Activated naive CD4-positive, alpha-beta T cell (primary cell): ENCODE data around the gene DUSP8.
"Not testable (repeated sequence)": the region's sequence is repeated elsewhere in the genome, so short reads cannot be mapped to it uniquely, and the experiment has no call there.

Experiments used
- DNase-seq, 4 experiments: peaks; one replicate each; lab custom pipeline; 2025; lab: John Stamatoyannopoulos, UW

DUSP8 gene

DNA sequence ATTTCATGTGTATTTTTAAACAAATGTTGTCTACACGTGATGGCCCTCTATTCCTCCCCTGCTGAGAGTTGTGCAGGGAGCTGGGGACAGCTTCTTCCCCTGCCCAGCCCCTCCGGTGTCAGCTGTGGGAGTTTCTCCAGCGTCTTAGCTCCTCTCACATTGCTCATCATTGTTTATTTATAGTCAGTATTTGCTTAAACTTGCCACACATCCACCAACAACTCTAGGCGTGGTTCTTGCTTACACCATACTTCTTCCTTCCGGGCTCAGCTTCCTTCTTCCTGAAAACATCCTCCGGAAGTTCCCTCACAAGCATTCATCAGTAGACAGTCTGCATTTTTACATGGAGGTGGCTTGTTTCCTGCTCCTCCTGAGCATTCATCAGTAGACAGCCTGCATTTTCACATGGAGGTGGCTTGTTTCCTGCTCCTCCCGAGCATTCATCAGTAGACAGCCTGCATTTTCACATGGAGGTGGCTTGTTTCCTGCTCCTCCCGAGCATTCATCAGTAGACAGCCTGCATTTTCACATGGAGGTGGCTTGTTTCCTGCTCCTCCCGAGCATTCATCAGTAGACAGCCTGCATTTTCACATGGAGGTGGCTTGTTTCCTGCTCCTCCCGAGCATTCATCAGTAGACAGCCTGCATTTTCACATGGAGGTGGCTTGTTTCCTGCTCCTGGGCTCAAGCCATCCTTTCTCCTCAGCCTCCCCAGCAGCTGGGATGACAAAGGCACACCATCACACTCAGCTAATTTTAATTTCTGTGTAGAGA, 17.3 kb upstream of the DUSP8 start:
- DNase-seq, result not testable (repeated sequence)

DNA sequence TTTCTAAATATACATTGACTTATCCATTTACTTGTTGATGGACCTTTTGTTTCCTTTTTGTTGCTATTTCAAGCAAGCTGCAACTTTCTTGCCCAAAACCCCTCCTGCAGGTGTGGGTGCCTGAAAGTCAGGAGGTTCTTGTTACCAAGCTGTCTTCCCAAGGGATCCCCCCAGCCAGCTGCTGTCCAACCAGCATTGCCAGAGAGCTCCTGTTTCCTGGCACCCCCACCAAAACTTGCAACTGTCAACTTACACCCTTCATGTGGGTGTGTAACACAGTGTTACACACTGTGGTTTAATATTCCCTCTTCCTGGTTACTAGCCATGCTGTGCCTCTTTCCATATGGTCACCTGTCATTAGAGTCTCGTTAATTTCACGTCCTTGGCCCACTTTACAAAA, 14.6 kb upstream of the DUSP8 start:
- no peak for DNase-seq

DNA sequence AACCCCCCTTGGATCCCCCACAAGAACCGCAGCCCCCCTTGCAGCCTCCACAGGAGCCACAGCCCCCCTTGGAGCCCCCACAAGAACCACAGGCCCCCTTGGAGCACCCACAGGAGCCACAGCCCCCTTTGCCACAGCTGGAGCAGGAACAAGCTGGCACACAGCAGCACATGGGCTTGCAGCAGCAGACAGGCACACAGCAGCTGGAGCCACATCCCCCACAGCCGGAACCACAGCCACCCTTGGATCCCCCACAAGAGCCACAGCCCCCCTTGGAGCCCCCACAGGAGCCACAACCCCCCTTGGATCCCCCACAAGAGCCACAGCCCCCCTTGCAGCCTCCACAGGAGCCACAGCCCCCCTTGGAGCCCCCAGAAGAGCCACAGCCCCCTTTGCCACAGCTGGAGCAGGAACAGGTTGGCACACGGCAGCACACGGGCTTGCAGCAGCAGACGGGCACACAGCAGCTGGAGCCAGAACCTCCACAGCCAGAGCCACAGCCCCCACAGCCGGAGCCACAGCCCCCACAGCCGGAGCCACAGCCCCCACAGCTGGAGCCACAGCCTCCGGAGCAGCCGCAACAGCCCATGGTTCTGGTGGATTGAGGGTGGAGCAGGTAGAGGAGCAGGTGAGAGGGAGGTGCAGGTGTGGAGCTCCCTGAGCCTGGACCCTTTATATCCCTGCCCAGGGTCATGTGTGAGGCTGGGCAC, 12.7 kb upstream of the DUSP8 start, which contains the start of gene KRTAP5-1:
Gene KRTAP5-1 (minus strand): TSS at position 623 of the 710 bp plus-strand sequence. CDS start 34 bp downstream, at position 589.
- not testable (repeated sequence) for DNase-seq

DNA sequence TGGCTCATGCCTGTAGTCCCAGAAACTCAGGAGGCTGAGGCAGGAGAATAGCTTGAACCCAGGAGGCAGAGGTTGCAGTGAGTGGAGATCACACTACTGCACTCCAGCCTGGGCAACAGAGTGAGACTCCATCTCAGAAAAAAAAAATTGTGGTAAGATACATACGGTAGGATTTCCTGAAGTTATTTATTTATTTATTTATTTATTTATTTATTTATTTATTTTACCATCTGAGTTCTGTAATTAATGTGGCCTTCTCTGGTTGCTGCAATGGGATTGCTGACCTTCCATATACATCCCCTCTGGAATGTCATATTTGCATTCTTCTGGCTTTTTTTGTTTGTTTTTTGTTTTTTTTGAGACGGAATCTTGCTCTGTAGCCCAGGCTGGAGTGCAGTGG, 10.8 kb upstream of the DUSP8 start:
- not testable (repeated sequence) for DNase-seq

- no peak for DNase-seq
Observed at GRCh38 chr11:1581976-1582375, 9.9 kb upstream of the DUSP8 start.

- no peak for DNase-seq
Observed at GRCh38 chr11:1576825-1577224, 4.8 kb upstream of the DUSP8 start.

DNA sequence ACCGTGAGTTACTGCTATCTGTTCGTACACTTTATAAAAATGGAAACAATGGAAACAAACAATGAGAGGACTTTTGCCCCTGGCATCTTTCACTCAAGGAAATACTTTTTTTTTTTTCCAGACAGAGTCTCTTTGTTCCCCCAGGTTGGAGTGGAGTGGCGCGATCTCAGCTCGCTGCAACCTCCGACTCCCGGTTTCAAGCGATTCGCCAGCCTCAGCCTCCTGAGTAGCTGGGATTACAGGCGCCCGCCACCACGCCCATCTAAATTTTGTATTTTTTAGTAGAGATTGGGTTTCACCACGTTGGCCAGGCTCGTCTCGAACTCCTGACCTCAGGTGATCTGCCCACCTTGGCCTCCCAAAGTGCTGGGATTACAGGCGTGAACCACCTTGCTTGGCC, 3.7 kb upstream of the DUSP8 start:
- not testable (repeated sequence) for DNase-seq

DNA sequence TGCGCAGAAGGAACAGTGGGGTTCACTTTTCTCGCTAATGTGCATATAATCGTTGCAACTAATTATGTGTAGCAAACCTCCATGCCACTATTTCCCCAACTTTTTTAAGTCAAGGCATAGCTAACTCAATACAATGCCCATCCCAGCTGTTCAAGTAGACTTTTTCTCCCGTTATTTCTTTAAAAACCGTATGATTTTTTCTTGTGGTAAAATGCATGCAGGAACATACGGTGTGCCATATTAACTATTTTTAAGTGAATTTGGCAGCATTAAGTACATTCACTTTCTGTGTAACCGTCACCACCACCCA, 2.8 kb upstream of the DUSP8 start:
- no peak for DNase-seq

GRCh38 chr11:1574238-1574932, 2.3 kb upstream of the DUSP8 start:
- DNase-seq, result peak in 2 of 4 experiments; percentile 36 to 58

- no peak for DNase-seq
Observed at GRCh38 chr11:1573903-1574237, 1.8 kb upstream of the DUSP8 start.

DNA sequence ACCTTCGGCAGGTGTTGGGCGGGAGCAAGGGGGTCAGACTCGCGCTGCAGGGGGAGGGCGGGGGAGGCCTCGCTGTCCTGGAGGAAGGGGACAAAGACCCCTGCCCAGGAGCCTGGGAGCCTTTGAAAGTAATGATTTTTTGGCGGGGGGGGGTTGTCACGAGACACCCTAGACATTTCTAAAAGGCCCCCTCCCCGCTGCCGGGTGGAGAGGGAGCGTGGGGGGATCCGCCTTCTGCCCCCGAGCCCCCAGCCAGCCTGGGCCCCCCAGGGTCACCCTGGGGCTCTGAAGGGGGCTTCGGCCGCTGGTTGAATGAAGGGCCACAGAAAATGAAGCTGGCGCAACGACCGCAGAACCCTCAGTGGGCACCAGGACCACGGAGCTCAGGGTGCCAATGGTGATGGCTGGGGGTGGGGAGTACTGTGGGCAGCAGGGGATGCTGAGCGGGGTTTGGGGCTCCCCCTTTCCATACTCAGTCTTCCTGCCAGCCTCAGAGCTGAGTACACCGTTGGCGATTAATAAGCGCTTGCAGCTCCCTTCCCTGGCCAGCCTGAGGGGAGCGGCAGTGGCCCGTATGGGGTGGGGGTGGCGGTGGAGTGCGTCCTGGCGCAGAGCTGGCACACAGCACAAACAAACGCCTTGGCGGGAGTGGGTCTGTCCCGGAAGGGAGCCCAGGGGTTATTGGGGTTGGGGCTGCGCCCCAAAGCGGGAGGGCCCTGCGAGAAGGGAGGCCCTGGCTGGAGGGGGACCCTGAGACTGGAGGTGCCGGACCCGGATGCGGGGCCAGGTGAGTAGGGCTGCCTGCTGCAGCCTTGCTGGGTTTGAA, 1.2 kb upstream of the DUSP8 start:
- no peak for DNase-seq

DNA sequence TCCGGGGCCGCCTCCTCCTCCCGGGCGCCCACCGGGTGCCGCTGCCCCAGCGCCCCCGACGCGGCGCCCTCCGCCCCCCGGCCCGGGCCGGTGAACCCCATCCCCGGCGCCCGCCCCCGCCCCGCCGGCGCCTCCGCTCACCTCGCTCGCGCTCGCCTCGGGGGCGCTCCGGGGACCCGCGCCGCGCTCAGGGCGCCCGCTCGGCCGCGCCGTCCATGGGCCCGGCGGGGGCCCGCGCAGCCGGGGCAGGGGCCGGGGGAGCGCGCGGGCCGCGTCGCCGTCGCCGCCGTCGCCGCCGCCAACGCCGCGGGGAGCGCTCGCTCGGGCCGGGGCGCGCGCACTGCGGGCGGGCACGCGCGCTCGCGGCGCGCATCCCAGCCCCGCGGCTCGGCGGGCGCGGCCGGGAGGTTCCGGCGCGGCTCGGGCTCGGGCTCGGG, 293 bp downstream of the DUSP8 start:
- DNase-seq, result no peak

DNA sequence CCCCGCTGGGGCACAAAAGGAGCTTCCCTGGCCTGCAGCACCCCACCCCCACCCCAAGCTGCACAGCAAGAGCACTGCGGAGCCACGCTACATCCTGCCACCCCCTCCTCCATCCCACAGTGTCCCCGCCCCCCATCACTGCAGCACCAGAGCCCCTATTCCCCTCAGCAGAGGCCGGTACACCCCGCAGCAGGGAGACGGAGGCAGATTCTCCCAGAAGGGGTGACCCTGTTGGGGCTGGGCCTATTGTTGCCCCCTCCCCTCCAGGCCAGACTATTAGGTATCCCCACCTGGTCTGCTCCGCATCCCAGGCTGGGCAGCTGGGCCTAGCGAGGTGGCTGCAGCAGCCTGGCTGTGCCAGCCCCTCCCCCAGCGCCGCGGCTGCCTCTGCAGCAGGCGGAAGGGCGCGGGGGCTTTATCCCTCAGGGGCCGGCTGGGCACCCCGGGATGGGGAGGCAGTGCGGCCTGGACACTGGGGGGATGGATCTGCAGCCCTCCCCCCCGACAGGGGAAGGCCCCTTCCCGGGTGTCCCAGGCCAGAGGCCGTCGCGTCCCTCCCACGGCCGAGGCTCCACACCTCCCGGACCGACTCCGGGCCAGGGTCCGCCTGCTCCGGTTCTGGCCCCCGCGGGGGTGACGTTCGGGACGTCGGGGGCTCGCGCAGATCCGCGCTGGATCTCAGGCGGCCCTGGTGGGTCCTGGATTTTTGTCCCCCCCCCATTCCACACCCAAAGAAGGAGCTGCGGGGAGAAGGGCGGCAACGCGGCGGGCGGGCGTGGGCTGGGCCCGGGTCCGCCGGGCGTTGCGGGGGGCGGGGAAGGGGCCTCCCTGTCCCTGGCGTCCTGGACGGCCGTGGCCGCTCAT, 943 bp downstream of the DUSP8 start:
- DNase-seq, result peak in 1 of 4 experiments; percentile 49

DNA sequence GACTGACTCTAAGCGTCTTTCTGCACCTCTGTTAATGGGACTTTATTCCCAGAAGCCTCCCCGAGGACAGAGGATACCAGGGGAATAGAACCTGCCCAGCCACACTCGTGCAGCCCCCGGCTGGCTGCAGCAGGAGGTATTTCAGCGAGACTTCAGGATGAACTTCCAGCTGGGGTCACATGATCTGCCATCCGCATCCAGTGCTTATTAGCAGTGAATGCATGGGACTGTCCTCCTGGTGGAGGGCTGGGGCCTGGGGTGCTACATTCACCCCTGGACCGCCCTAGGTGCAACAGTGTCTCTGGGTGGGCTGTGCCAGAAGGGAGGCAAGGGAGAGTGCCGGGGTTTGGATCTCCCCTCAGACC, 1.6 kb downstream of the DUSP8 start:
- no peak for DNase-seq

DNA sequence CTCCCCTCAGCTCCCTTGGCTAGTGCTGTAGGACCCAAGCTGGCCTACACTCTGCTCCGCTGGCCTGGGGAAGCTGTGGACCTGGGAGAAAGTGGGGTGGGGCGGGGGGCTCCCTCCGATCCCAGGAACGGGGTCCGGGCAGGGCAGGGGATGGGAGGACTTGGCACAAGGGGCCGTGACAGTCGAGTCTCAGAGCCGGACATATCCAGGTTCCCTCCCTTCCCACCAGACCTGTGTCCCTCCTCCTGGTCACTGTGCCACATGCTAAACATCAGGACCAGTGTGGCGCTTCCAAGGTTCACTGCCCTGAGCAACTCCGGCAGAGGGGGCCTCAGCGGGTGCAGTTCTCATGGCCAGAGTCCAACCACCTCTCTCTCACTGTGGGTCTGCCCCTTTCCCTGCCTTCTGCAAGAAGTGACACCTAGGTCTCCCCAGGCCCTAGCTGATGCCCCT, 2.0 kb downstream of the DUSP8 start:
- DNase-seq, result no peak

GRCh38 chr11:1569251-1569780, 2.8 kb downstream of the DUSP8 start:
- DNase-seq, result no peak

GRCh38 chr11:1568441-1568911, 3.6 kb downstream of the DUSP8 start:
- DNase-seq, result no peak

DNA sequence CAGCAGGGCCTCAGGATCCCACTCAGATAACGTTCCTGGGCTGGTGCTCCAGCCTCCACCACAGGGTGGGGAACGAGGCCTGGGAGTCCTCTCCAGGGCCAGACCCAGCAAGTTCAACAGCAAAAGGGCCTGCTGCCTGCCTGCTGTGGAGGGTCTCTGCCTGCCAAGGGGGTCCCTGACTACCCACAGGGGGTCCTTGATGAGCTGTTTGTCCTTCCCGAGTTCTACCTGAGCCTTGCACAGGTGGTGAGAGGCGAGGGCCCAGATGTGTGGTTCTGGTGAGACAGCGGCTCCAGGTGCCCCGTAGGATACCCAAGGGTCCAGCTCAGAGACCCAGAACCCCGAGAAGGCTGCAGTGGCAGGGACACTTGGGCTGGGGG, 4.4 kb downstream of the DUSP8 start:
- DNase-seq, result no peak

GRCh38 chr11:1567052-1567720, 4.9 kb downstream of the DUSP8 start:
- no peak for DNase-seq

DNA sequence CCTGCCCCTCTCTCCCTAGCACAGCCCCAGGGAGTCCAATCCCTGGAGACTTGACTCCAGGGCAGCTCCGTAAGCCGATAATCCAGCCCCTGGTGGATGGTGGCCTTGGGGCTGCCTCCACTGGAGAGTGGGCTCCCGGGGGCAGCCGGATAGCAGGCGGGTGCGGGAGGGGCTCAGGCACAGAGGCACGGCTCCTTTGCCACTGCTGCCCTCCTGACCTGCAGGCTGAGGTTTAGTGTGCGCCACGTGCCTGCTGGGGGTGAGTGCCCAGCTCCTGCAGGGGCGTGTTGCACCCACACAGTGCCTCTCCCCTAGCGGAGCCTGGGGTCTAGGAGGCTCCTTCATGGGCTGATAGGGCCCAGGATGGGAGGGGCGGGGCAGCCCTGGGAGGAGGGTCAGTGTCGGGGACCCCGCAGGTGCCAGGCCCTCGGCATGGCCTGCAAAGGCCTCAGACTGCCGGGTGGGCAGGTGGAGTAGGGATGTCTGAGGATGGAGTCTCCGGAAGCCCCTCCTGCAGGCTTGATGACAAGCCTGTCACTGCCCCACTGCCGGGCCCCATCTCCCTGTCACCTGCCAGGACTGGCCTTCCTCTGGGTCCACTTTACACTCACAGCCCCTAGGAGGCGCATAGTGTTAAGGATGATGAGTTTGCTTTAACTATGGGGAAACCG, 5.6 kb downstream of the DUSP8 start:
- DNase-seq, result no peak
